Measurements from ENCODE around the gene FSD1L.

GRCh38 chr9:105425816-105426433, 21.9 kb upstream of the FSD1L start:
- peak; percentile 39 for TF ChIP-seq CTCF (IDR thresholded peaks at IDR 0.05; ENCODE audit: low read length)
- no peak for TF ChIP-seq EZH2phosphoT487 (IDR thresholded peaks at IDR 0.05; ENCODE audit: low read length)
- no peak for TF ChIP-seq EZH2 (optimal IDR thresholded peaks at IDR 0.05; ENCODE audit: low read depth, low read length)
